ENCODE results near the gene TXNDC15.

TXNDC15 gene

DNA sequence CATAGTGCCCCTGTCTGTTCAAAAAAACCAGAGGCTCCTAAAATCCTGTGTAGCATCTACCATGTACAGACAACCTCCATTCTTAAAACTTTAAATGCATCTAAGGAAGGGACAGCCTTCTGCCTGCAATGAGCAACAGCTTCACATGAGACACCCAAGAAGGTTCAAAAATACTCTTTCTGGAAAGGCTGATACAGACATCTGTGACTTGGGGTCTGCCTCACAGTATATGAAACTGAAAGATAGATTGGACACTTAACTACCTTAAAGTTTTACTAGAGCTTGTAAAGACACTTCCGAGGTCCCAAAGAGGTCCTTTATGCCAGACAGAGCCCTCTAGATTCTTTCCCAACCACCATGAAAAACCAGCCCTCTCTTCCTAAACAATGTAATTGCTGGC, 65.3 kb downstream of the TXNDC15 start:
- Histone ChIP-seq H3K9me2 (replicated peaks; ENCODE audit: insufficient read depth, low read length) (no peaks in the 10 kb centered on the region), H3K9me3 (ENCODE audit: insufficient read depth, low read length) (no peaks in the 10 kb centered on the region), H3F3A (ENCODE audit: insufficient read depth) (no peaks in the 10 kb centered on the region), H3K27me3 (ENCODE audit: low read length) (no peaks in the 10 kb centered on the region), H3K4me3 (ENCODE audit: insufficient read depth, low read length, poor library complexity, severe bottlenecking) (no peak overlapping the region), H3K79me2 (ENCODE audit: insufficient read depth, low read length) (no peaks in the 10 kb centered on the region), H3K27ac (ENCODE audit: low read depth, low read length) (no peak overlapping the region), H3K36me3 (ENCODE audit: low read length) (peaks cover 8% of the 10 kb centered on the region; the same call in 1 of the 2 replicates), H3K4me2 (ENCODE audit: low read depth, low read length, poor library complexity, severe bottlenecking) (no peak overlapping the region), H2AFZ (ENCODE audit: low read depth, low read length, severe bottlenecking) (no peak overlapping the region), H4K20me1 (ENCODE audit: low read depth, low read length) (no peaks in the 10 kb centered on the region), H3K9ac (ENCODE audit: low read length) (no peak overlapping the region)
- TF ChIP-seq EZH2phosphoT487 (conservative IDR thresholded peaks at IDR 0.05; ENCODE audit: low read length) = no peak
- TF ChIP-seq, protein P1, sequence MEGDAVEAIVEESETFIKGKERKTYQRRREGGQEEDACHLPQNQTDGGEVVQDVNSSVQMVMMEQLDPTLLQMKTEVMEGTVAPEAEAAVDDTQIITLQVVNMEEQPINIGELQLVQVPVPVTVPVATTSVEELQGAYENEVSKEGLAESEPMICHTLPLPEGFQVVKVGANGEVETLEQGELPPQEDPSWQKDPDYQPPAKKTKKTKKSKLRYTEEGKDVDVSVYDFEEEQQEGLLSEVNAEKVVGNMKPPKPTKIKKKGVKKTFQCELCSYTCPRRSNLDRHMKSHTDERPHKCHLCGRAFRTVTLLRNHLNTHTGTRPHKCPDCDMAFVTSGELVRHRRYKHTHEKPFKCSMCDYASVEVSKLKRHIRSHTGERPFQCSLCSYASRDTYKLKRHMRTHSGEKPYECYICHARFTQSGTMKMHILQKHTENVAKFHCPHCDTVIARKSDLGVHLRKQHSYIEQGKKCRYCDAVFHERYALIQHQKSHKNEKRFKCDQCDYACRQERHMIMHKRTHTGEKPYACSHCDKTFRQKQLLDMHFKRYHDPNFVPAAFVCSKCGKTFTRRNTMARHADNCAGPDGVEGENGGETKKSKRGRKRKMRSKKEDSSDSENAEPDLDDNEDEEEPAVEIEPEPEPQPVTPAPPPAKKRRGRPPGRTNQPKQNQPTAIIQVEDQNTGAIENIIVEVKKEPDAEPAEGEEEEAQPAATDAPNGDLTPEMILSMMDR (IDR thresholded peaks at IDR 0.05; ENCODE audit: insufficient read depth, low read length, poor library complexity, severe bottlenecking) = no peak

DNA sequence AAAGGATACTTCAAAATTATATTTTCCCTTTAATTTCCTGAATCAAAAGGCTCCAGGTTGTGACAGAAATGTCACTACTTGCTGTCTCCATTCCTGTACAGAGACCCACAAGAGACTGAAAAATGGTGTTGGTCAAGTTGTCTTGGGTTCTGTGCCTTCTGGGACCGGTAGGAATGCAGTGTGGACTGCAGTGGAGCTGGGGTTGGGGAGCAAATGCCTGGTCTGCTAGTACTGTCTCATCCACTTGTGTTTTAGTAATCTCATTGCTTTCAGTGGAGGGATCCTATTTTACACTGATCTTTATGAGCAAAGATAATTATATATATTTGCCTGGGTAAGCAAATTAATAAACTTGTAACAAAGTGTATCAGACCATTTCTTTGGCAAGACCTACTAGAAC, 69.4 kb downstream of the TXNDC15 start:
- Histone ChIP-seq H3K27ac (ENCODE audit: low read depth, low read length) (no peak overlapping the region), H3K4me3 (ENCODE audit: insufficient read depth, low read length, poor library complexity, severe bottlenecking) (no peak overlapping the region), H3K9ac (ENCODE audit: low read length) (no peak overlapping the region), H3F3A (ENCODE audit: insufficient read depth) (no peaks in the 10 kb centered on the region), H3K36me3 (ENCODE audit: low read length) (no peaks in the 10 kb centered on the region), H4K20me1 (ENCODE audit: low read depth, low read length) (no peaks in the 10 kb centered on the region), H2AFZ (ENCODE audit: low read depth, low read length, severe bottlenecking) (no peak overlapping the region), H3K4me2 (ENCODE audit: low read depth, low read length, poor library complexity, severe bottlenecking) (no peak overlapping the region), H3K9me2 (replicated peaks; ENCODE audit: insufficient read depth, low read length) (no peaks in the 10 kb centered on the region), H3K9me3 (ENCODE audit: insufficient read depth, low read length) (no peaks in the 10 kb centered on the region), H3K27me3 (ENCODE audit: low read length) (no peaks in the 10 kb centered on the region), H3K79me2 (ENCODE audit: insufficient read depth, low read length) (no peaks in the 10 kb centered on the region)
- TF ChIP-seq EZH2phosphoT487 (conservative IDR thresholded peaks at IDR 0.05; ENCODE audit: low read length) = no peak
- TF ChIP-seq, protein P1 (IDR thresholded peaks at IDR 0.05; ENCODE audit: insufficient read depth, low read length, poor library complexity, severe bottlenecking) = no peak

DNA sequence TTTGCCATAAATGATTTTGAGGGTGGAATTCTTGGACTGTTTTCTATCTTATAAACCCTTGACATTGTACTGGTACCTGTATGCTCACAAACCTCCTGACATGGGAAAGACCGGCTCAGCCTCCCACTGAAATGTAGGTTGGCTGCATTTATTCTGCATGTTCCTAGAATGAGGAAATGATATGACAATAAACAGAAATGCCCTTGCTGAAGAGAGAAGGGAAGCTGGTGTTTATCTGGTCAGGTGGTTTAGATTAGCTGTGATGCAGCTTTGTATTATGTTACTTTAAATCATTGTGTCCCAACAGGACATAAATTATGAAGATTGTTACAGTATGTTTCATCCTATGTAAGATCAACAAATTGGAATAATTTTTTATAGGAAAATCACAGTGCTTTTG, 70.5 kb downstream of the TXNDC15 start:
- Histone ChIP-seq H3K27ac (ENCODE audit: low read depth, low read length) (no peak overlapping the region), H4K20me1 (ENCODE audit: low read depth, low read length) (no peaks in the 10 kb centered on the region), H3K4me3 (ENCODE audit: insufficient read depth, low read length, poor library complexity, severe bottlenecking) (no peak overlapping the region), H2AFZ (ENCODE audit: low read depth, low read length, severe bottlenecking) (no peak overlapping the region), H3K79me2 (ENCODE audit: insufficient read depth, low read length) (no peaks in the 10 kb centered on the region), H3F3A (ENCODE audit: insufficient read depth) (no peaks in the 10 kb centered on the region), H3K9me2 (replicated peaks; ENCODE audit: insufficient read depth, low read length) (no peaks in the 10 kb centered on the region), H3K9ac (ENCODE audit: low read length) (no peak overlapping the region), H3K36me3 (ENCODE audit: low read length) (no peaks in the 10 kb centered on the region), H3K27me3 (ENCODE audit: low read length) (no peaks in the 10 kb centered on the region), H3K9me3 (ENCODE audit: insufficient read depth, low read length) (no peaks in the 10 kb centered on the region), H3K4me2 (ENCODE audit: low read depth, low read length, poor library complexity, severe bottlenecking) (no peak overlapping the region)
- TF ChIP-seq EZH2phosphoT487 (conservative IDR thresholded peaks at IDR 0.05; ENCODE audit: low read length) = no peak
- TF ChIP-seq, protein P1 (IDR thresholded peaks at IDR 0.05; ENCODE audit: insufficient read depth, low read length, poor library complexity, severe bottlenecking) = no peak

All from SU-DHL-6 (cell line).